Spleen (tissue), 11 donors: ENCODE data around the gene ELOVL3. TPM values are rescaled to one million over a fixed set of nuclear protein-coding genes. Genes with fewer than 3 reads are reported as not detected.
"Not testable (repeated sequence)": the region's sequence is repeated elsewhere in the genome, so short reads cannot be mapped to it uniquely, and the experiment has no call there.

ENCODE experiments used
- DNase-seq: peaks from one replicate; pipeline ENCODE4 v3.0.0-alpha.2; 2020
- H3K27ac ChIP-seq, 8 donors: fragments of 200-600 bp; sonication (generic) in 7 of 8; 1 replicate in 4 of 8; 2 replicates in 4 of 8; pipeline versions ENCODE4 v1.5.0 to v1.8.0; 2016 to 2021; ENCODE audit warnings: inconsistent platforms in 4 of 8, mild to moderate bottlenecking in 4 of 8, moderate library complexity in 1 of 8
- H3K27me3 ChIP-seq, 7 donors: fragments of 200-600 bp; sonication (generic) in 6 of 7; replicated peaks in 1 of 7; 1 replicate in 4 of 7; 2 replicates in 3 of 7; pipeline versions ENCODE4 v1.5.0 to v1.8.0; 2016 to 2021; ENCODE audit warnings: inconsistent platforms in 3 of 7, mild to moderate bottlenecking in 1 of 7
- H3K36me3 ChIP-seq, 6 donors: fragments of 200-600 bp; sonication (generic) in 5 of 6; 1 replicate in 4 of 6; 2 replicates in 2 of 6; pipeline versions ENCODE4 v1.5.0 to v1.8.0; 2016 to 2021; ENCODE audit warnings: inconsistent platforms in 2 of 6
- H3K4me1 ChIP-seq, 6 donors: fragments of 200-600 bp; sonication (generic) in 5 of 6; 1 replicate in 3 of 6; 2 replicates in 3 of 6; pipeline versions ENCODE4 v1.5.0 to v1.8.0; 2016 to 2021; ENCODE audit warnings: inconsistent platforms in 3 of 6
- H3K4me3 ChIP-seq, 8 donors: fragments of 200-600 bp; sonication (generic) in 7 of 8; 1 replicate in 4 of 8; 2 replicates in 4 of 8; pipeline versions ENCODE4 v1.5.0 to v1.8.0; 2016 to 2021; ENCODE audit warnings: inconsistent platforms in 4 of 8, mild to moderate bottlenecking in 4 of 8, moderate library complexity in 2 of 8
- H3K9me3 ChIP-seq, 8 donors: fragments of 200-600 bp; sonication (generic) in 7 of 8; 1 replicate in 4 of 8; 2 replicates in 4 of 8; pipeline versions ENCODE4 v1.5.0 to v1.8.0; 2016 to 2021; ENCODE audit warnings: inconsistent platforms in 4 of 8
- POLR2A ChIP-seq, 3 donors: fragments of 450-650 bp; IDR thresholded peaks; one replicate each; pipeline ENCODE4 v1.5.1; 2017; ENCODE audit warnings: antibody characterized with exemption in 3 of 3, mild to moderate bottlenecking in 1 of 3
- POLR2AphosphoS5 ChIP-seq, 3 donors: sonication (generic); formaldehyde crosslinking; IDR thresholded peaks; one replicate each; pipeline ENCODE4 v1.5.1; 2017; ENCODE audit warnings: antibody characterized with exemption in 3 of 3
- WGBS, 5 donors: extraction: QIAGEN DNeasy Blood & Tissue Kit in 3 of 5; methylation state at CpG; one replicate each; pipeline versions ENCODE4 v1.1.5 to v1.1.7; 2013 to 2018; 5-methylcytosine and 5-hydroxymethylcytosine counted together
- intact Hi-C: fragments of 100-400 bp; cut with DNase I; formaldehyde crosslinking; loops from one replicate; pipeline ENCODE4 v1.15.0; 2023; ENCODE audit warnings: low total_unique reads
- polyA plus RNA-seq, 3 donors: library from polyadenylated mRNA; stranded (reverse); fragments of 200-250 nt; gene quantifications; one replicate each; pipeline ENCODE4 v1.2.1, GENCODE V29; 2013
- total RNA-seq, 7 donors: library from RNA; depleted of rRNA in 3 of 7; stranded (reverse); fragments of >200 nt in 3 of 7; fragmentation: NEBNext Ultra II Directional in 4 of 7; extraction: Animal tissue kit (Norgen Biotek cat#: 25700) in 4 of 7; gene quantifications; one replicate each; pipeline versions ENCODE4 v1.1.0 to v1.2.1, GENCODE V29; 2016 to 2021
- TF ChIP-seq, protein P1 (sequence below), 11 experiments: fragments of 200-600 bp in 7 of 11; fragments of 450-650 bp in 4 of 11; sonication (generic) in 4 of 11; IDR thresholded peaks in 8 of 11; conservative IDR thresholded peaks in 3 of 11; 1 replicate in 7 of 11; 2 replicates in 4 of 11; pipeline versions ENCODE4 v1.4.0 to v1.8.0; 2016 to 2021; ENCODE audit warnings: antibody characterized with exemption in 11 of 11, inconsistent platforms in 4 of 11, mild to moderate bottlenecking in 1 of 11
- donor health status: healthy with polysubstance abuse.
- donor health status: DM: no; HTN: no; CAD: no; lungs with moderate emphysema.
- donor health status: DM: no; HTN: no; CAD: no.
- donor health status: Bipolar disorder and iron deficiency.
- donor health status: healthy.
- donor health status: DM: no; HTN: no; CAD: no.
- donor health status: DM: yes; HTN: yes; CAD: no.

The ELOVL3 gene
- total and polyA plus RNA-seq, 10 donors = 0.08 to 2.0 (median 0.73) TPM; not detected in 2

DNA sequence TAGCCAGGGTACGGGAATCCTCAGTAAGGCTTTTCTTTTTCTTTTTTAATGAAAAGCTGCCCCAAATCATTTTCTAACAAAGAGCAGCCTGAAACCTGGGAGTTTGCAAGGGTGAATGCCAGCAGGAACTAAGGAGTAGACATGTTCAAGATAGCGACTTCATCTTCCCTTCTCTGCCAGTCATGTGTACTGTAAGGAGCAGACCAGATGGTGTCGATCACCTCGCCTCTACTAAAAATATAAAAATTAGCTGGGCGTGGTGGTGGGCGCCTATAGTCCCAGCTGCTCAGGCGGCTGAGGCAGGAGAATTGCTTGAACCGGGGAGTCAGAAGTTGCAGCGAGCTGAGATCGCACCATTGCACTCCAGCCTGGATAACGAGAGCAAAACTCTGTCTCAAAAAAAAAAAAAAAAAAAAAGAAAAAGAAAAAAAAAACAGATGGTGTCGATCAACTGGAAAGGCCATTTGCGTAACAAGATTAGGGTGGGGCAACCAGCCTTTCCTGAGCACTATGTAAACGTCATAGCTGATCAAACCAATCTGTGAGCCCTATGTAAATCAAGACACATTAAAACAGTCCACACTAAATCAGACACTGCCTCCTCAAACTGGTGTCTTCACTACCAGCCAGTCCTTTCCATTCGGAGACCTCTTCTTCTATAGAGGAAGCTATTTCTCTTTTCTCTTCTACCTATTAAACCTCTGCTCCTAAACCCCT lies 40.1 kb upstream of the ELOVL3 start:
- H3K9me3 ChIP-seq = peaks cover 0 to 16% (median 6%) of the 10 kb centered on the region in 8 donors
- H3K27ac ChIP-seq = peak overlapping the region in 5 of 8 donors; percentile 46 to 72 (median 56)
- DNase-seq = no peak
- intact Hi-C loops = no loop called here
- TF ChIP-seq POLR2AphosphoS5 (IDR thresholded peaks at IDR 0.05) = peak in 1 of 3 donors; percentile 24
- TF ChIP-seq, protein P1, sequence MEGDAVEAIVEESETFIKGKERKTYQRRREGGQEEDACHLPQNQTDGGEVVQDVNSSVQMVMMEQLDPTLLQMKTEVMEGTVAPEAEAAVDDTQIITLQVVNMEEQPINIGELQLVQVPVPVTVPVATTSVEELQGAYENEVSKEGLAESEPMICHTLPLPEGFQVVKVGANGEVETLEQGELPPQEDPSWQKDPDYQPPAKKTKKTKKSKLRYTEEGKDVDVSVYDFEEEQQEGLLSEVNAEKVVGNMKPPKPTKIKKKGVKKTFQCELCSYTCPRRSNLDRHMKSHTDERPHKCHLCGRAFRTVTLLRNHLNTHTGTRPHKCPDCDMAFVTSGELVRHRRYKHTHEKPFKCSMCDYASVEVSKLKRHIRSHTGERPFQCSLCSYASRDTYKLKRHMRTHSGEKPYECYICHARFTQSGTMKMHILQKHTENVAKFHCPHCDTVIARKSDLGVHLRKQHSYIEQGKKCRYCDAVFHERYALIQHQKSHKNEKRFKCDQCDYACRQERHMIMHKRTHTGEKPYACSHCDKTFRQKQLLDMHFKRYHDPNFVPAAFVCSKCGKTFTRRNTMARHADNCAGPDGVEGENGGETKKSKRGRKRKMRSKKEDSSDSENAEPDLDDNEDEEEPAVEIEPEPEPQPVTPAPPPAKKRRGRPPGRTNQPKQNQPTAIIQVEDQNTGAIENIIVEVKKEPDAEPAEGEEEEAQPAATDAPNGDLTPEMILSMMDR (IDR thresholded peaks at IDR 0.05 in 8 of 11, conservative IDR thresholded peaks at IDR 0.05 in 3 of 11) = no peak
- H3K36me3 ChIP-seq = no peaks in the 10 kb centered on the region
- H3K4me3 ChIP-seq = peak overlapping the region in 1 of 8 donors; percentile 25
- peaks cover 0 to 21% (median 14%) of the 10 kb centered on the region in 6 donors for H3K4me1 ChIP-seq
- H3K27me3 ChIP-seq = no peaks in the 10 kb centered on the region
- WGBS, 5 donors = 68 to 82% (median 77%) methylated on average over 15 of the region's 15 CpGs

DNA sequence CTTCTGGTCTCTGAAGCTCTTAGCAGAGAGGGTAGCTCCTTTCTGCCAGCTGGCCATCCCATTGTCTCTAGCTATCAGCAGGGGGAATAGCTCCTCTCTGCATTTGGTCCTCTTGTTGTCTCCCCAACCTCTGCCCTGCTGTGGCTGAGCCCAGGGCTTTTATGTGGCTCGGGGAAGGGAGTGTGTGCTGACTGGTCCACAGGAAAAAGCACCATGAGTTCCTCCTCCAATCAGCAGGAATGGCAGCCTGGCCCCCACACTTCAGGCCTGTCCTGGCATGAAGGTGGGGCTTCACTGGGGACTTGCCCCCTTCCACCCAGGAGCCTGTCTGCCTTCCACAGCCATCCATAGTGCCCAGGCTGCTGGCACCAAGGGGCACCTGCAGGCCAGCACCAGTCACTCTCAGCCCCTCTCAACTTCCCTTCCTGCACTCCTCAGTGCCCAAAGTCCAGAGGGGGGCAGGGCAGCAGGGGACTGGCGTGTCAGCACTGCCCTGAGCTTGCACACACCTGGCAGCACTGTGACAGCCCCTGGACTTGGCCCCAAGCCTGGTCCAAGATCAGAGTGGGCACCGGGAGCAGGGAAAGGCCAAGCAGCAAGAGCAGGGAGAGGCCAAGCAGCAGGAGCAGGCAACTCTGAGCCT lies 37.7 kb upstream of the ELOVL3 start:
- intact Hi-C loops = no loop called here
- TF ChIP-seq POLR2A (IDR thresholded peaks at IDR 0.05) (no peak), POLR2AphosphoS5 (IDR thresholded peaks at IDR 0.05) (no peak)
- TF ChIP-seq, protein P1 (IDR thresholded peaks at IDR 0.05 in 8 of 11, conservative IDR thresholded peaks at IDR 0.05 in 3 of 11) = no peak
- H3K27me3 ChIP-seq = no peaks in the 10 kb centered on the region
- H3K9me3 ChIP-seq = peaks cover 0 to 31% (median 14%) of the 10 kb centered on the region in 8 donors
- WGBS, 5 donors = 69 to 81% (median 78%) methylated on average over 3 of the region's 3 CpGs
- no peak overlapping the region for H3K4me3 ChIP-seq
- H3K27ac ChIP-seq = peak overlapping the region in 6 of 8 donors; percentile 49 to 75 (median 60)
- peaks cover 0 to 21% (median 14%) of the 10 kb centered on the region in 6 donors for H3K4me1 ChIP-seq
- DNase-seq = no peak
- H3K36me3 ChIP-seq = no peaks in the 10 kb centered on the region

DNA sequence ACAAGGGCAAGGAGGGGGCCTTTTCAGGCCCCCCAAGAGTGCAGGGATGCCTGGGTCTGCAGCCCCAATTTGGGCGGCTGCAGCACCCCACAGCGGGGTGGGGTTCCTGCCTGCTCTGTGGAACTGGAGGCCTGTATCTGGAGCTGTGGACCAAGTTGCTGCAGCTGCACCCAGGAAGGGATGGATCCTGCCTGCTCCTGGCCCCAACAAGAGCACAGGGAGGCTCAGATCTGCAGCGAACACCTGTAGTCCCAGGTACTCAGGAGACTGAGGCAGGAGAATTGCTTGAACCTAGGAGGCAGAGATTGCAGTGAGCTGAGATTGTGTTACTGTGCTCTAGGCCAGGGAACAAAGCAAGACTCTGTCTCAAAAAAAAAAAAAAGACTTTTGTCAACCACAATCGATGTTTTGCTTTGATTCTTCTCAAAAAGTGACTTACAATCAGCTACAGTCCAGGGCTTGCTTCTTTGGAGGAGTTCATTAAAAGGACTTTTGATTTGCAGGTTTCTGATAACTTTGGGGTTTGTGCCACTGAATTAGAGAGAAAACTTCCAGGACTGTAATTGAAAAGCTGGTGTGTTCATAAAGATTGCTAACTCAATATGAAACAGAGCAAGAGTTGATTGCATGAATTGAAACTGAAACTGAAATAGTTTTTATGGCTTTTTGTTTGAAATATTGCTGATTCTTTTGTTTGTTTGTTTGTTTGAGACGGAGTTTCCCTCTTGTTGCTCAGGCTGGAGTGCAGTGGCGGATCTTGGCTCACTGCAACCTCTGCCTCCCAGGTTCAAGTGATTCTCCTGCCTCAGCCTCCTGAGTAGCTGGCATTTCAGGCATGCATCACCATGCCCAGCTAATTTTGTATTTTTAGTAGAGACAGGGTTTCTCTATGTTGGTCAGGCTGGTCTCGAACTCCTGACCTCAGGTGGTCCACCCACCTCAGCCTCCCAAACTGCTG lies 36.9 kb upstream of the ELOVL3 start:
- DNase-seq, H3K27me3 ChIP-seq, intact Hi-C loops, H3K36me3 ChIP-seq: not testable (repeated sequence)
- peaks cover 0 to 21% (median 14%) of the 10 kb centered on the region in 6 donors for H3K4me1 ChIP-seq
- peak overlapping the region in 2 of 8 donors; percentile 2 to 11 for H3K4me3 ChIP-seq
- WGBS, 5 donors = 48 to 76% (median 67%) methylated on average over 5 to 7 of the region's 7 CpGs
- peak overlapping the region; percentile 41 to 75 (median 60) for H3K27ac ChIP-seq
- H3K9me3 ChIP-seq = peaks cover 0 to 31% (median 14%) of the 10 kb centered on the region in 8 donors

DNA sequence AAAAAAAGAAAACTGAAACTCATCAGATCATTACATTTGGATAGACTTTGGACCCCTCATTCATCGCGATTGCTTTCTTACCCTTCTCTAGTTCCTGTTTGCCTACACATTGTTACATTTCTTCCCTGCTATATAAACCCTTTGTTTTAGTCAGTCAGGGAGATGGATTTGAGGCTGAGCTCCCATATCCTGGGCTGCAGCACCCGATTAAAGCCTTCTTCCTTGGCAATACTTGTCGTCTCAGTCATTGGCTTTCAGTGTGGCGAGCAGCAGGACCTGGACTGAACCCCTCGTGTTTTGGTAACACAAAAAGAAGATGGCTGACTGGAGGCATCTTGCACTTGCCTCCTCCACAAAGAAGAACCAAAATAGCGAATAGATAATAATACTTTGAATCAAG lies 34.1 kb upstream of the ELOVL3 start:
- 77 to 85% (median 83%) methylated on average over 7 of the region's 7 CpGs for WGBS, 5 donors
- TF ChIP-seq, protein P1 (IDR thresholded peaks at IDR 0.05 in 8 of 11, conservative IDR thresholded peaks at IDR 0.05 in 3 of 11) = no peak
- TF ChIP-seq POLR2AphosphoS5 (IDR thresholded peaks at IDR 0.05) (no peak), POLR2A (IDR thresholded peaks at IDR 0.05) (no peak)
- H3K36me3 ChIP-seq = no peaks in the 10 kb centered on the region
- intact Hi-C loops = no loop called here
- peaks cover 0 to 21% (median 14%) of the 10 kb centered on the region in 6 donors for H3K4me1 ChIP-seq
- H3K9me3 ChIP-seq = peaks cover 0 to 26% (median 12%) of the 10 kb centered on the region in 8 donors
- no peaks in the 10 kb centered on the region for H3K27me3 ChIP-seq
- no peak for DNase-seq
- no peak overlapping the region for H3K4me3 ChIP-seq
- H3K27ac ChIP-seq = no peak overlapping the region
